RPMI7951 (cell line): Measurements from ENCODE around the gene MATR3. TPM values are rescaled to one million over a fixed set of nuclear protein-coding genes. Genes with fewer than 3 reads are reported as not detected.
"Not testable (repeated sequence)": the region's sequence is repeated elsewhere in the genome, so short reads cannot be mapped to it uniquely, and the experiment has no call there.

Experiments used
- DNase-seq: peaks from one replicate; pipeline ENCODE4 v3.0.0-alpha.2; 2012; ENCODE audit warnings: low read depth
- total RNA-seq: library from RNA; depleted of rRNA; stranded (reverse); fragments of >200 nt; shearing (Covaris generic); gene quantifications from 2 replicates; pipeline ENCODE4 v1.2.3, GENCODE V29; 2014

MATR3 gene
- total RNA-seq, 1 experiment from 2014 or later = 241 TPM

- not testable (repeated sequence) for DNase-seq
These were observed 54.3 kb downstream of the MATR3 start for GRCh38 chr5:139347863-139348262.

DNA sequence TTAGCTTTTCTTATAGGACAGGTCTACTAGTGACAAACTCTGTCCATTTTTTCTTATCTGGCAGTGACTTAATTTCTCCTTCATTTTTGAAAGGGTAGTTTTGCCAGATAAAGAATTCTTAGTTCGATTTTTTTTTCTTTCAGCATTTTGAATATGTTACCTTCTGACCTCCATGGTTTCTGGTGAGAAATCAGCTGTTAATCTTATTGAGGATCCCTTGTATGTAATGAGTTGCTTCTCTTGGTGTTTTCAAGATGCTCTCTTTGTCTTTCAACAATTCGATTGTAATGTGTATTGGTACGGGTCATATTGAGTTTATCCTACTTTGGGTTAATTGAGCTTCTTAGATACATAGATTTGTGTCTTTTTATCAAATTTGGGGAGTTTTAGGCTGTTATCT is 60.6 kb downstream of the MATR3 start:
- DNase-seq = no peak

- not testable (repeated sequence) for DNase-seq
These were observed 62.4 kb downstream of the MATR3 start for GRCh38 chr5:139355900-139356299.

GRCh38 chr5:139358064-139358463 is 64.5 kb downstream of the MATR3 start:
- no peak for DNase-seq

- no peak for DNase-seq
These were observed 66.8 kb downstream of the MATR3 start for GRCh38 chr5:139360384-139360783.

DNA sequence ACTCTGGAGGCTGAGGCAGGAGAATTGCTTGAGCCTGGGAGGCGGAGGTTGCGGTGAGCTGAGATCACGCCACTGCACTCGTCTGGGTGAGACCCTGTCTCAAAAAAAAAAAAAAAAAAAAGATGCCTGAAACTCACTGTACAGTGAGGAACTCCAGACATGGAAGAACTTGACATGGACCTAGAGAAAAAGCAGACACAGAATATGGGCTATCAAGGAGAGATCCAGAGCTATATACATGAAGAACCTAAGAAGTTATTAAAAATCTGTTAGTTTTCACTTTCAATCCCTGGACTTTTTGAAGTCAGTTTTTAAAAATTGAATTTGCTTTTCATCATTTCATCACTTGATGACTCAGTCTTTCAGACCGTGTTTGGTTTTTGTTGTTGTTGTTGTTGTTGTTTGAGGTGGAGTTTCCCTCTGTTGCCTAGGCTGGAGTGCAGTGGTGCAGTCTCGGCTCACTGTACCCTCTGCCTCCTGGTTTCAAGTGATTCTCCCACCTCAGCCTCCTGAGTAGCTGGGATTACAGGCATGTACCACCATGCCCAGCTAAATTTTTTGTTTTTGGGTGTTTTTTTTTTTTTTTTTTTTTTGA is 68.4 kb downstream of the MATR3 start:
- no peak for DNase-seq

DNA sequence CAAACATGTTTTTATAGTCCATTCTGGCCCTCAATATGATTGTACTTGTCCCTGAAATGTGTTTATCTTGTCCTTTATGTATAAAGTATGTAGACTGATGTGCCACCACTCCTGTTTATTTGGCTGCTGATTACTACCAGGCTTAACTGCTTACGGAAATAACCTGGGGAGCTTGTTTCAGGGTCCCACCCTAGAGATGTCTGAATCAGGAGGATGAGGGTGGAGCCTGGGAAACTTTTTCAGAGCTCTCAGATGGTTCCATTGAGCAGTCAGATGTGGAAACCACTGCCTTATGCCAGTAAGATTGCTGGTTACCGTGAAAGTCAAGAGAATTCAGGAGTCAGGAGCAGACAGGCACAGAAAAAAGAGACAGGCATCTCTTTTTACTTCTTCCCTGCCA is 70.4 kb downstream of the MATR3 start:
- no peak for DNase-seq

GRCh38 chr5:139364466-139364865 is 70.9 kb downstream of the MATR3 start:
- DNase-seq = no peak

DNA sequence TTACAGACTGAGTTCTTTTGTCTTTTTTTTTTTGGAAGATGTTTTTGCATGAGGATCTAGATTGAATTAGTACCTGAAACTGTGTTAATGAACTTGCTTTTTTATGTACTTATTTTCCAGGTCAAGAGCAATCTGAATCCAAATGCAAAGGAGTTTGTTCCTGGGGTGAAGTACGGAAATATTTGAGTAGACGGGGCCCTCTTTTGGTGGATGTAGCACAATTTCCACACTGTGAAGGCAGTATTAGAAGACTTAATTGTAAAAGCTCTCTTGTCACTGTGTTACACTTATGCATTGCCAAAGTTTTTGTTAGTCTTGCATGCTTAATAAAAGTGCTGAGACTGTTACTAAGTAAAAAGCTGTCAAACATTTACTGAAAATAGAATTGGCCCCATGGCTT is 75.1 kb downstream of the MATR3 start:
- DNase-seq = no peak

DNA sequence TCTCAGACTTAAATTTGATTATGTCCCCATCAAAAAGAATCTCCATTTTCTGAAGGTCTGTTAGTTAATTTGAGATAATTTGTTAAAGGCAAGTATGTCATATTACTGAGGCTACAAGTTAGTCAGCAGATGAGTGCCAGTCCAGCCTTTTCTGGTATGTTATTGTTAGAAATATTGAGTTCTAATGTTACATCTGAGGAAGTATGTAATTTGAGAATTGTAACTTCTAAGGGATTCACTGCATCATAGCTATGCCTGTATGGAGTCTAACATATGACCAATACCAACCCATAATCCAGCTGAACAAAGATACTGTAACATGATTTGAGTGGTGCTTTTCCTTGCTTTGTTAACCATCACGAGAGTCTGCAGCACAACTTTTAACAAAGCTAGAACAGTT is 75.6 kb downstream of the MATR3 start:
- no peak for DNase-seq

DNA sequence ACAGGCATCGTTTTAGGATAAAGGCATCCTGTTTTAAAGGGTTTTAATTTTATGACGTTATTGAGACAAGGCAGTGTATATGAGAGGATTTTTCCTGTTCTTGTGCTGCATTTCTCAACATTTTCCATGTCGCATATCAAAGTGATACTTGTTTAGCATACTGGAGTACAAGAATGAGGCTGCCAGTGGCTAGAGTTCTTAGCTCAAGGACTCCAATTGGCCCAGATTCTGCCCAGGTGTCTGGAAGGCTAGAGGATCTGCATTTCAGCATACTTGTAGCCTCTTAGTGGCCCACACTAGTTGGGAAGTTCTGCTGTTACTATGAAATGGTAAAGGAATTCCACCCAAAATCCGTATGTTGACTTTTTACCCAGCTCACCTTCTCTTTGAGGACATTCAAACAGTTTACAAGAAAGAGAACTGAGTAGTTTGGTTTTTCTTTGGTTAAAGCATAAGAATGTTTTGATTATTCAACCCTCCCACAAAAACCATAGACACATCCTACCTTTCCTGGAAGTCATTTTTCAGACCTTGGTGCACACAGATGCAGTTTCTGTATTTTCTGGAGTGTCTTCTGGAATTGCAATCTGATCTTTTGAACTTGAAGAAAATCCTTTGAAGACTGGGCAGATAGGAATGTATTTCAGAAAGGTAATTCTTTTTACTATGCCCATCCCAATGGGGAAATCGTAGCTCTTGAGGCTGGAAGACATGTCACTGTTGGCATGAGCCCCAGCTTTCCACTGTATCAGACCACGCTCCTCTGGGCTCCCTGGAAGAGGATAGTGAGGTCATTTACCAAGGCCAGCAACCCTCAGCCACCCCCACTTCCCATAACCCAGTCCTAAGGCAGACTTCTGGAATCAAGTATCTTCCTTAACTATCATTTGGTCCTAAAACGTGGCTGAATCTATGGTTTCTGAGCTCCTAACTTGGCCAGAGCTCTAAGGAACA is 78.2 kb downstream of the MATR3 start:
- no peak for DNase-seq

DNA sequence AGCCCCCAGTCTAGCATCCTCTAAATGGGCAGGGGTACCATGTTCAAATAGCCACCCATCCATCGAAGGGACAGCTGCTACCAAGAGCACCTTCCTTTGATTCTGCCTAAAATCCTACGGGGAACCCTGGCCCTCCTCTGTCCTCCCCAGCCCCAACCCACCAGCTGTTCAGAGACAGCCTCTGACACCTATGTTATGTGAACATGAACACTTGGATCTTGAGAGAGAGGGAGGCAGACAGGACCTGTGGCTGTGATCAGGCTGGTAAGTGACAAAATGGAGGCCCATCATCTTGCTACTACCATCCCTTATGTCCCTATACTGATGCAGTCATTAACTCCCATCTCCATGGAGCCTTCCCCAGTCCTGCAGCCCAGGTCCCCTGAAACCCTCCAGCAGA is 81.4 kb downstream of the MATR3 start:
- no peak for DNase-seq

DNA sequence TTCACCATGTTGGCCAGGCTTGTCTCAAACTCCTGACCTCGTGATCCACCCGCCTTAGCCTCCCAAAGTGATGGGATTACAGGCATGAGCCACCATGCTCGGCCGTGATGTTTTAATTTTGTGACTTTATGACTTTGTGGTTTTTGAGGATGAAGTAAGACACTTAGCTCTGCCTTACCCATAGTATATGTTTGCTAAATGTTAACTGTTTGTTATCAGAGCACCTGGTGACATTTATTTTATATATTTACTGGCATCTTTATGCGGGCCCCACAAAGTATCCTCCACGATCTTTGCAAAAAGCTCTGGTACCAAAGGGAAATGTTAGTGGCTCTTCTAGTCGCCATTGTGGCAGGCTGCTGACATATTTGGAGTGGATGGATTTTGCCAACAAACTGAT is 82.8 kb downstream of the MATR3 start:
- DNase-seq = no peak

DNA sequence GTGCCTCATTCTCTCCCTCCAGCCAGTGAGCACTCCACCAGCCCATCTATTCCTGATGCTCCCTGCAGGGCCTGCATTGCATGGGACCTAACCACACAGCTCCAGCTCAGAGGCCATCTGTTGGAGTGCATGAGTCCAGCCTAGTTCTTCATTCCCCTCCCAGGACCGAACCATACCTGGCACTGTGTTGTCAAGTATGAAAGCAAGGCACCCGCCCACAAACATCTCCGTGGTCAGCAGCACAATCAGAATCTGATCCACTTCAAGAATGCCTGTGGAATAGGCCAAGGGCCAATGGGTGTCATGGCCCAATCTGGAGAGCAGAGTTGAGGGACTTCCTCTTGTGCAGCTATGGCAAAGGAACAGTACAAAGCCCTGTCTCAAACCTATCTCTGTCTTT is 83.7 kb downstream of the MATR3 start:
- no peak for DNase-seq

DNA sequence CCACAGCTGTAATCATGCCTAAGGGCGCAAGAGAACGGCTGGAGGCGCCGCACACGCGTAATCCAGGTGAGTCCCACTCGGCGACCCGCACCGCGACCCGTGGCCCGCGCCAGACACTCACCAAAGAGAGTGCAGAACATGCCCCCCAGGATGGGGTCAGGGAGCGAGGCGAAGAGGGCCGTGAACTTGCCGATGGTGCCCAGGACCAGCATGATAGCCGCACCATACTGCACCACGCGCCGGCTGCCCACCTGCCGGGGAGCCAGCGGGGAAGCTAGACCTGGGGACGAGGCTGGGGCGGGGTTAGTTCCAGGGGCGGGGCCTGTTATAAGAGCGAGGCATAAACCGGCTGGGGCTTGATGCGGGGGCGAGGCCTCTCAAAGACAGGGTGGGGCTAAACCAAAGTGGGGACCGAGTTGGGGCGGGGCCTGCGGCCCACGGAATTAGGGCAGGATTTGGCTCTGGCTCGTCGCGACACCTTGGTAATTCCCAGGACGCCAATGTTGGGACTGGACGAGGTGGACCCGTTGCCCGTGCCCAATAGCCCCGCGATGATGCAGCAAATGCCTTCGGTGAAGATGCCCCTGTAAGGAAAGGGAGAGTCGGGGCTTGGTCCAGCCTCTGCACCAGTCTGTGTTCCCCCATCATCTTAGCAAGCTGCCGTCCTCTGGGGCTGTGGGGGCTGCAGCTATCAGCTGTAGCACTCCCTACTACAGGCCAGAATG is 84.7 kb downstream of the MATR3 start:
- DNase-seq = no peak

- DNase-seq = no peak
These were observed 85.4 kb downstream of the MATR3 start for GRCh38 chr5:139378941-139379361.

GRCh38 chr5:139379626-139380449 is 86.3 kb downstream of the MATR3 start:
- DNase-seq = no peak
